ENCODE data around the gene SPAG6. TPM values are rescaled to one million over a fixed set of nuclear protein-coding genes. Genes with fewer than 3 reads are reported as not detected.

Gene SPAG6
- total RNA-seq, 1 donor from 2014 or later, result not detected

- DNase-seq (ENCODE audit: low read depth) (no peak), FAIRE-seq (no peak)
- TF ChIP-seq CTCF (IDR thresholded peaks at IDR 0.05; ENCODE audit: insufficient read depth, low read length, severe bottlenecking), result no peak
- no peaks in the 10 kb centered on the region for H3K27me3 ChIP-seq (ENCODE audit: control insufficient read depth, insufficient read depth, low read length)
- H3K36me3 ChIP-seq (ENCODE audit: control insufficient read depth, insufficient read depth, low read length), result no peaks in the 10 kb centered on the region
- H3K4me3 ChIP-seq (ENCODE audit: low read depth, low read length), result peak overlapping the region; percentile 78
Observed at GRCh38 chr10:22436526-22436892, 91.2 kb downstream of the SPAG6 start.

GRCh38 chr10:22436893-22437619 is 91.8 kb downstream of the SPAG6 start:
- Histone ChIP-seq H3K4me3 (ENCODE audit: low read depth, low read length) (peak overlapping the region; percentile 78), H3K36me3 (ENCODE audit: control insufficient read depth, insufficient read depth, low read length) (no peaks in the 10 kb centered on the region), H3K27me3 (ENCODE audit: control insufficient read depth, insufficient read depth, low read length) (no peaks in the 10 kb centered on the region)
- peak; percentile 32 for TF ChIP-seq CTCF (IDR thresholded peaks at IDR 0.05; ENCODE audit: insufficient read depth, low read length, severe bottlenecking)
- DNase-seq (ENCODE audit: low read depth) (peak; percentile 71), FAIRE-seq (no peak)

GRCh38 chr10:22437620-22438588 is 92.6 kb downstream of the SPAG6 start:
- H3K4me3 ChIP-seq (ENCODE audit: low read depth, low read length), result peak overlapping the region; percentile 78
- H3K36me3 ChIP-seq (ENCODE audit: control insufficient read depth, insufficient read depth, low read length), result no peaks in the 10 kb centered on the region
- no peaks in the 10 kb centered on the region for H3K27me3 ChIP-seq (ENCODE audit: control insufficient read depth, insufficient read depth, low read length)
- peak; percentile 10 for DNase-seq (ENCODE audit: low read depth)
- no peak for TF ChIP-seq CTCF (IDR thresholded peaks at IDR 0.05; ENCODE audit: insufficient read depth, low read length, severe bottlenecking)
- no peak for FAIRE-seq

GRCh38 chr10:22438711-22439110 is 93.4 kb downstream of the SPAG6 start:
- FAIRE-seq (no peak), DNase-seq (ENCODE audit: low read depth) (no peak)
- no peak overlapping the region for H3K4me3 ChIP-seq (ENCODE audit: low read depth, low read length)
- TF ChIP-seq CTCF (IDR thresholded peaks at IDR 0.05; ENCODE audit: insufficient read depth, low read length, severe bottlenecking), result no peak
- H3K27me3 ChIP-seq (ENCODE audit: control insufficient read depth, insufficient read depth, low read length), result no peaks in the 10 kb centered on the region
- H3K36me3 ChIP-seq (ENCODE audit: control insufficient read depth, insufficient read depth, low read length), result no peaks in the 10 kb centered on the region

GRCh38 chr10:22442063-22442462 is 96.8 kb downstream of the SPAG6 start:
- FAIRE-seq (no peak), DNase-seq (ENCODE audit: low read depth) (no peak)
- TF ChIP-seq CTCF (IDR thresholded peaks at IDR 0.05; ENCODE audit: insufficient read depth, low read length, severe bottlenecking), result no peak
- no peaks in the 10 kb centered on the region for H3K36me3 ChIP-seq (ENCODE audit: control insufficient read depth, insufficient read depth, low read length)
- H3K4me3 ChIP-seq (ENCODE audit: low read depth, low read length), result no peak overlapping the region
- no peaks in the 10 kb centered on the region for H3K27me3 ChIP-seq (ENCODE audit: control insufficient read depth, insufficient read depth, low read length)
